ENCODE measurements around the gene RNF112. TPM values are rescaled to one million over a fixed set of nuclear protein-coding genes. Genes with fewer than 3 reads are reported as not detected.
"Not testable (repeated sequence)": the region's sequence is repeated elsewhere in the genome, so short reads cannot be mapped to it uniquely, and the experiment has no call there.

RNF112 gene
- total RNA-seq, 3 donors from 2014 or later: 2.4 to 13.4 (median 3.4) TPM

DNA sequence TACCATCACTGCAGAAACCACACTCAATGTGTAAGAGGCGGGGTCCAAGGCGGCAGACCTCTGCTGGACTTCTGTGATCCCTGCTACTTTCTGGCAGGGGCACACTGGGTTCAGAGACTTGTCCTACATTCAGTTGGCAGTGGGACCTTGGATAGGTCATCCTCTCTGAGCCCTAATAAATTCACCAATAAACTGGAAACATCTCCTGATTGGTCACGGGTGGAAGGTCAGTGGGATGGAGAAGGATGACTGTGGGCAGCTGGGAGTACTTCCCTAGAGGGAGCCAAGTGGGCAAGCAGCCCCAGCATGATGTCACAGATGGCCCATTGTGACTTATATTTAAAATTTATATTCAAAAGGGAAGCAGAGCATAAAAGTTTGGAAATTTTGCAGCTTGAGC lies 49.7 kb downstream of the RNF112 start:
- DNase-seq: peak in 1 of 3 donors; percentile 41
- H3K4me3 ChIP-seq: no peak overlapping the region
- TF ChIP-seq, protein P1, sequence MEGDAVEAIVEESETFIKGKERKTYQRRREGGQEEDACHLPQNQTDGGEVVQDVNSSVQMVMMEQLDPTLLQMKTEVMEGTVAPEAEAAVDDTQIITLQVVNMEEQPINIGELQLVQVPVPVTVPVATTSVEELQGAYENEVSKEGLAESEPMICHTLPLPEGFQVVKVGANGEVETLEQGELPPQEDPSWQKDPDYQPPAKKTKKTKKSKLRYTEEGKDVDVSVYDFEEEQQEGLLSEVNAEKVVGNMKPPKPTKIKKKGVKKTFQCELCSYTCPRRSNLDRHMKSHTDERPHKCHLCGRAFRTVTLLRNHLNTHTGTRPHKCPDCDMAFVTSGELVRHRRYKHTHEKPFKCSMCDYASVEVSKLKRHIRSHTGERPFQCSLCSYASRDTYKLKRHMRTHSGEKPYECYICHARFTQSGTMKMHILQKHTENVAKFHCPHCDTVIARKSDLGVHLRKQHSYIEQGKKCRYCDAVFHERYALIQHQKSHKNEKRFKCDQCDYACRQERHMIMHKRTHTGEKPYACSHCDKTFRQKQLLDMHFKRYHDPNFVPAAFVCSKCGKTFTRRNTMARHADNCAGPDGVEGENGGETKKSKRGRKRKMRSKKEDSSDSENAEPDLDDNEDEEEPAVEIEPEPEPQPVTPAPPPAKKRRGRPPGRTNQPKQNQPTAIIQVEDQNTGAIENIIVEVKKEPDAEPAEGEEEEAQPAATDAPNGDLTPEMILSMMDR (IDR thresholded peaks at IDR 0.05): no peak
- no peaks in the 10 kb centered on the region for H3K36me3 ChIP-seq (ENCODE audit: low read depth)
- intact Hi-C loops (cut with DNase I, micrococcal nuclease): no loop called here
- ATAC-seq: no peak
- peaks cover 31% of the 10 kb centered on the region for H3K4me1 ChIP-seq (ENCODE audit: low read depth)
- no peaks in the 10 kb centered on the region for H3K9me3 ChIP-seq

DNA sequence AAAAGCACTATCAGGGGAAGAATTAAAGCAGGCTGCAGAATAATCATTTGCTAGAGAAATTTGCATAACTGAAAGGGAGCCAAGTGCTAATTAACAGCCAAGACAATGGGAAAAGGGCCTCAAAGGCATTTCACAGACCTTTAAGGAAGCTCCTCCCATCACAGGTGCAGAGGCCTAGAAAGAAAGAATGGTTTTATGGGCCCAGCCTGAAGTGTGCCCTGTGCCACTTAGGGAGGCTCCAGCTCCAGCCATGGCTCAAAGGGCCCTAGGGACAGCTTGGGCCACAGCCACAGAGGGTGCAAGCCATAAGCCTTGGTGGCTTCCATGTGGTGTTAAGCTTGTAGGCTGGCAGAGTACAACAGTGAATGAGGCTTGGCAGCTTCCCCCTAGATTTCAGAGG lies 50.1 kb downstream of the RNF112 start:
- TF ChIP-seq, protein P1 (IDR thresholded peaks at IDR 0.05): no peak
- Histone ChIP-seq H3K4me3 (no peak overlapping the region), H3K9me3 (no peaks in the 10 kb centered on the region), H3K4me1 (ENCODE audit: low read depth) (peaks cover 31% of the 10 kb centered on the region), H3K36me3 (ENCODE audit: low read depth) (no peaks in the 10 kb centered on the region)
- ATAC-seq (peak; percentile 75), DNase-seq (peak in 1 of 3 donors; percentile 40)
- intact Hi-C loops (cut with DNase I, micrococcal nuclease): no loop called here

DNA sequence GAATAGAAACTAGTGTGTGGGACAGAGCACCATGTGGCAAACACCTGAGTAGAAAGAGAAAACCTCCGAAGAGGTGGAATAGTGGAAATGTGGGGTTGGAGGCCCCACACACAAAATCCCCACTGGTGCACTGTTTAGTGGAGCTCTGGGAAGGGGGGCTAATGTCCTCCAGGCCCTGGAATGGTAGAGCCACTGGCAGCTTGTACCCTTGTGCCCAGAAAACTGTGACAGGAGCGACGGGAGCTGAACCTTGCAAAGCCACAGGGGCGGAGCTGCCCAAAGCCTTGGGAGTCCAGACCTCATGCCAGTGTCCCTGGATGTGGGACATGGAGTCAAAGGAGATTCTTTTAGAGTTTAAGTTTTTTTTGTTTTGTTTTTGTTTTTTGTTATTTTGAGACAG lies 50.6 kb downstream of the RNF112 start:
- Histone ChIP-seq H3K4me3 (no peak overlapping the region), H3K9me3 (no peaks in the 10 kb centered on the region), H3K36me3 (ENCODE audit: low read depth) (no peaks in the 10 kb centered on the region), H3K4me1 (ENCODE audit: low read depth) (peaks cover 31% of the 10 kb centered on the region)
- intact Hi-C loops (cut with DNase I, micrococcal nuclease): no loop called here
- no peak for DNase-seq
- no peak for ATAC-seq
- TF ChIP-seq, protein P1 (IDR thresholded peaks at IDR 0.05): no peak

DNA sequence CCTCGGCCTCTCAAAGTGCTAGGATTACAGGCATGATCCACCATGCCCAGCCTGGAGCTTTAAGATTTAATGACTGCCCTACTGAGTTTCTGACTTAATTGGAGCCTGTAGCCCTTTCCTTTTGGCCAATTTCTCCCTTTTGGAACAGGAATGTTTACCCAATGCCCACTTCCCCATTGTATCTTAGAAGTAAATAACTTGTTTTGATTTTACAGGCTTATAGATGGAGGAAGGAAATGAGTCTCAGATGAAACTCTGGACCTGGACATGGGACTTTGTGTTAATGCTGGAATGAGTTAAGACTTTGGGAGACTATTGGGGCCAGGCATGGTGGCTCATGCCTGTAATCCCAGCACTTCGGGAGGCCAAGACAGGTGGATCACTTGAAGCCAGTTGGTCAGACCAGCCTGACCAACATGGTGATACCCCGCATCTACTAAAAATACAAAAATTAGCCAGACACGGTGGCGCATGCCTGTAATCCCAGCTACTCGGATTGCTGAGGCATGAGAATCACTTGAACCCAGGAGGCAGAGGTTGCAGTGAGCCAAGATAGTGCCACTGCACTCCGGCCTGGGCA lies 51.5 kb downstream of the RNF112 start:
- peaks cover 31% of the 10 kb centered on the region for H3K4me1 ChIP-seq (ENCODE audit: low read depth)
- ATAC-seq; H3K4me3 ChIP-seq; H3K9me3 ChIP-seq; intact Hi-C loops (cut with DNase I, micrococcal nuclease); H3K36me3 ChIP-seq (ENCODE audit: low read depth); DNase-seq: not testable (repeated sequence)

DNA sequence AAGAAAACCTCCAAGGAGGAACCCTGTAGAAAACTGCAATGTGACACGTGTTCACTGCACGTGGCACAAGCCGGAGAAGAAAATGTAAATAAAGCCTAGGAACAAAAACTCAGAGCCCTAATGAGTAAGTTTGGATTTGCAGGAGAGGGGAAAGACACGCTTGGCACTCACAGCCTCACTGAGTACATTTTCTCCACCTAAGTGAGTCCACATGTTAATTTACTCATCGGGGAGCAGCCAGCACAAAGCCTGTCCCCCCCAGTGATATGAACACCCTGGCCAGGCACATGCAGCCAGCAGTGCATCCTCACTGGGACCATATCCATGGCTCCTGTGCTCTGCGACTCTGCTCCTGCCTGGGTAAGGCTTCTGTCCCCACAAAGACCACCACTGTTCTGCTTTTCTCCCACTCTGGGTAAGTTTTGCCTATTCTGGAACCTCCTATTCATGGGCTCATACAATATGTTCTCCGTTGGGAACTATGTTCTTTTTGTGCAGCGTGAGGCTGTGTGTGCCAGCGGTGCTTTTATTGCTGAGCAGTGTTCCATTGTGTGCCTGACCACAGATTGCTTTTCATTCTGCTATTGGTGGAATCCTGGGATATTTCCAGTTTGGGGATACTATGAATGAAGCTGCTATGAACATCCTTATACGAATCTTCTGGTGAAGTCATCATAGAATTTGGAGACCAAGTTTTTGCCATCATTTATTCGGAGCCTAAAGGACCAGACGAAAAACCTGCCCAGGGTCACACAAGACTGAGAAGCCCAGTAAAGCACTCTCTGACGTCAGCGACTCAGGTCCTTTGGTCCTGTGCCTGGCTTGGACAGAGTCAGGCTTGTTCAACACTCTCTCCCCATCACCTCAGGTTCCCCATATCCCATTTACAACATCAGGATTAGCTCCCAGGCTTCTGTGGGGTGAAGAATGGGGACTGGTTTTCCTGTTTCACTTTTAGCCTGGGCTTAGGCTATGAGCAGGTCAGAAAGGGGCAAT lies 53.3 kb downstream of the RNF112 start:
- no peak for ATAC-seq
- no peak overlapping the region for H3K4me3 ChIP-seq

More for the DNA sequence above, 53.3 kb downstream of the RNF112 start:
- intact Hi-C loops (cut with DNase I, micrococcal nuclease): no loop called here
- peaks cover 31% of the 10 kb centered on the region for H3K4me1 ChIP-seq (ENCODE audit: low read depth)
- no peaks in the 10 kb centered on the region for H3K36me3 ChIP-seq (ENCODE audit: low read depth)
- DNase-seq: peak in 1 of 3 donors; percentile 27
- H3K9me3 ChIP-seq: no peaks in the 10 kb centered on the region
- TF ChIP-seq, protein P1 (IDR thresholded peaks at IDR 0.05): no peak

Other genes starting within 250 kb of the RNF112 start
- gene EPN2, start 173.9 kb upstream of the RNF112 start, total RNA-seq: 10 to 100 TPM; 32.6 to 75.8 (median 45.0) TPM
- 10 to 100 TPM in 2 of 3 donors, 1 to 10 TPM in 1; 5.1 to 11.8 (median 10.7) TPM for gene B9D1, start 48.5 kb upstream of the RNF112 start, total RNA-seq
- 10 to 100 TPM; 36.9 to 48.6 (median 47.5) TPM for gene MAPK7, start 32.7 kb upstream of the RNF112 start, total RNA-seq
- gene MFAP4, start 24.0 kb upstream of the RNF112 start, total RNA-seq: 100 to 1,000 TPM in 1 of 3 donors, 10 to 100 TPM in 2; 19.0 to 127 (median 44.2) TPM
- 1 to 10 TPM; 1.0 to 2.9 (median 2.3) TPM for gene SLC47A1, start 122.6 kb downstream of the RNF112 start, total RNA-seq
- gene ALDH3A2, start 237.5 kb downstream of the RNF112 start, total RNA-seq: 100 to 1,000 TPM in 1 of 3 donors, 10 to 100 TPM in 2; 93.8 to 129 (median 98.1) TPM

Data from mucosa of descending colon (tissue), 3 donors.